SJCRH30 (cell line): ENCODE data around the gene DUS2. TPM values are rescaled to one million over a fixed set of nuclear protein-coding genes. Genes with fewer than 3 reads are reported as not detected.
"Not testable (repeated sequence)": the region's sequence is repeated elsewhere in the genome, so short reads cannot be mapped to it uniquely, and the experiment has no call there.

Experiments
- DNase-seq, 2 experiments: peaks; one replicate each; pipeline ENCODE4 v3.0.0-alpha.2; 2015 to 2020
- H3K27ac ChIP-seq: fragments of 250-450 bp; sonication (Bioruptor Pico); 2 replicates; pipeline ENCODE4 v1.5.1; 2020; ENCODE audit warnings: mild to moderate bottlenecking, moderate library complexity
- H3K27me3 ChIP-seq: fragments of 250-450 bp; sonication (Bioruptor Pico); 2 replicates; pipeline ENCODE4 v1.5.1; 2020; ENCODE audit warnings: mild to moderate bottlenecking, moderate library complexity
- H3K36me3 ChIP-seq: fragments of 250-450 bp; sonication (Bioruptor Pico); 2 replicates; pipeline ENCODE4 v1.5.1; 2020; ENCODE audit warnings: mild to moderate bottlenecking, moderate library complexity
- H3K4me1 ChIP-seq: fragments of 250-450 bp; sonication (Bioruptor Pico); 2 replicates; pipeline ENCODE4 v1.5.1; 2020; ENCODE audit warnings: mild to moderate bottlenecking, moderate library complexity
- H3K4me3 ChIP-seq: fragments of 250-450 bp; sonication (Bioruptor Pico); 2 replicates; pipeline ENCODE4 v1.5.1; 2020; ENCODE audit warnings: mild to moderate bottlenecking, moderate library complexity
- H3K9me3 ChIP-seq: fragments of 250-450 bp; sonication (Bioruptor Pico); replicated peaks from 2 replicates; pipeline ENCODE4 v1.5.1; 2020; ENCODE audit warnings: mild to moderate bottlenecking, moderate library complexity
- total RNA-seq: library from RNA; depleted of rRNA; stranded (reverse); fragments of >200 nt; shearing (Covaris generic); gene quantifications from 2 replicates; pipeline ENCODE4 v1.2.3, GENCODE V29; 2014

Gene DUS2
- total RNA-seq, 1 experiment from 2014 or later: 9.0 TPM

DNA sequence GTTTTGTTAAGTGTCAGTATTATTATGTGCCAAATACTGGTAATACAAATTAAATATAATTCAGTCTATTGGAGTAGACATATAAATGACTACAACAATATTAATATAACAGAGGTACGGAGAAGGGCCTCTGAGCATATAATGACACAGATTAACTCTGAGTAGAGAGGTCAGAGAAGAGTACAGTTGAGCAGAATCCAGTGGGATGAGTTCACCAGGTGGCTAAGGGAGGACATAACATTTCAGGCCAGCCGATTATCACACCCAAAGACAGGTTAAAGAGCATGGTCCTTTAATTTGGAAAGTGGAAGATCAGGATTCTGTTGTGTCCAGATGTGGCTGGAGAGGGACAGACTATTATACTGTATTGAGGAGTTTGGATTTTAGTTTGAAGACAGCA, 73.4 kb downstream of the DUS2 start:
- Histone ChIP-seq H3K4me1 (peaks cover 6% of the 10 kb centered on the region; the same call in 1 of the 2 replicates), H3K9me3 (no peaks in the 10 kb centered on the region; the same call in 1 of the 2 replicates), H3K36me3 (no peaks in the 10 kb centered on the region), H3K27ac (no peak overlapping the region), H3K27me3 (no peaks in the 10 kb centered on the region), H3K4me3 (no peak overlapping the region)
- DNase-seq: no peak

DNA sequence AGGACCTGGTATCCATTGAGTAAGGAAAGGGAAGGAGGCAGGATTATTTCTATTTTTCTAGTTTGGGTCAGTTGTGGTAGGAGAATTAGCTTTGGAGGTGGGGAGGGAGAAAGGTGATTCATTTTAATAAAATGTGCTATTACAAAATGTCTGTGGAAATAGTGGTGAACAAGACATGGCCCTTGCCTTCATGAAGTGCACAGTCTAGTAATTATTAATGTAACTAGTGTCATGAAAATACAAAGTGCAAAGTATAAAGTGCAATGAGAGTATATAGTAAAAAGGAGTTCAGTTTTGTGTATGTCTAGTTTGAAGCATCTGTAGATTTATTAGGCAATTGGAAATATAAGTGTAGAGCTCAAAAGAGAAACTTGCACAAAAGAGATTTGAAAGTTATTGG, 74.0 kb downstream of the DUS2 start:
- Histone ChIP-seq H3K9me3 (no peaks in the 10 kb centered on the region; the same call in 1 of the 2 replicates), H3K27me3 (no peaks in the 10 kb centered on the region), H3K27ac (no peak overlapping the region), H3K36me3 (no peaks in the 10 kb centered on the region), H3K4me3 (no peak overlapping the region), H3K4me1 (peaks cover under 1% of the 10 kb centered on the region; the same call in 1 of the 2 replicates)
- no peak for DNase-seq

DNA sequence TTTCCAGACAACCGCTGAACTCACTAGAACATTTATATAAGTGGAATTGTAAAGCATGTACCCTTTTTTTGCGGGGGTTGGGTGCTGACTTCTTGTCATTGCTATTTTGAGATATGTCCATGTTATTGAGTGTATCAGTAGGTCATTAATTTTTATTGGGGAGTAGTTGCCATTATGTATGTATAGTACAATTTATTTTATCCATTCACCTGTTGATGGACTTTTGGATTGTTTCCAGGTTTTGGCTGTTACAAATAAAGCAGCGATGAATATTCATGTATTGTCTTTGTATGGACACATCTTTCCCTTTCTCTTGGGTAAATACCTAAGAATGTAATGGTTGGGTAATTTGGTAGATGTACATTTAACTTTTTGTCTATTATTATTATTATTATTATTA, 74.8 kb downstream of the DUS2 start:
- H3K36me3 ChIP-seq: no peaks in the 10 kb centered on the region
- H3K4me3 ChIP-seq: no peak overlapping the region
- H3K9me3 ChIP-seq: no peaks in the 10 kb centered on the region; the same call in 1 of the 2 replicates
- H3K4me1 ChIP-seq: no peaks in the 10 kb centered on the region
- H3K27ac ChIP-seq: no peak overlapping the region
- no peaks in the 10 kb centered on the region for H3K27me3 ChIP-seq
- DNase-seq: no peak

DNA sequence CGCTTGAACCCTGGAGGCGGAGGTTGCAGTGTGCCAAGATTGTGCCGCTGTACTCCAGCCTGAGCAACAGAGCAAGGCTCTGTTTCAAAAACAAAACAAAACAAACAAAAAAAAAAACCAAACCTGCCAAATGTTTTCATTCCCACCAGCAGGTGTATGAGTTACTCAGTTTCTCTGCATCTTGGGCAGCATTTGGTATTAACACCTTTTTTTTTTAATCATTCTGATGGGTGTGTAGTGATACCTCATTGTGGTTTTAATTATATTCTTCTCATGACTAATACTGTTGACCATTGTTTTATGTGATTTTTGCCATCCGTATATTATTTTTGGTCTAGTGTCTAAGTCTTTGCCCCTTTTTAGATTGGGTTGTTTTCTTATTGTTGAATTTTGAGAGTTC, 77.4 kb downstream of the DUS2 start:
- Histone ChIP-seq H3K27me3 (no peaks in the 10 kb centered on the region), H3K36me3 (no peaks in the 10 kb centered on the region), H3K4me1 (no peaks in the 10 kb centered on the region), H3K9me3 (no peaks in the 10 kb centered on the region), H3K4me3 (no peak overlapping the region), H3K27ac (no peak overlapping the region)
- DNase-seq: no peak

DNA sequence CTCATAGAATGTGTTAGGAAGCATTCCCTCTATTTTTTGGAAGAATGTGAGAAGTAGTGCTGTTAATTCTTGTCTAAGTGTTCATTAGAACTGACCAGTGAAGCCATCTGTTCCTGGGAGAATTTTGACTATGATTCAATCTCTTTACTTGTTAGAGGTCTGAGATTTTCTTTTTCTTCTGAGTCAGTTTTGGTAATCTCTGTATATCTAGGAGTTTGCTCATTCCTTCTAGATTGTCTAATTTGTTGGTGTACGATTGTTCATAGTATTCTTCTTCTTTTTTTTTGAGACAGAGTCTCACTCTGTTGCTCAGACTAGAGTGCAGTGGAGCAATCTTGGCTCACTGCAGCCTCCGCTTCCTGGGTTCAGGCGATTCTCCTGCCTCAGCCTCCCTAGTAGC, 82.5 kb downstream of the DUS2 start:
- H3K27me3 ChIP-seq: no peaks in the 10 kb centered on the region
- H3K4me3 ChIP-seq: no peak overlapping the region
- DNase-seq: no peak
- no peak overlapping the region for H3K27ac ChIP-seq
- H3K4me1 ChIP-seq: no peaks in the 10 kb centered on the region
- no peaks in the 10 kb centered on the region; the same call in 1 of the 2 replicates for H3K9me3 ChIP-seq
- H3K36me3 ChIP-seq: no peaks in the 10 kb centered on the region

DNA sequence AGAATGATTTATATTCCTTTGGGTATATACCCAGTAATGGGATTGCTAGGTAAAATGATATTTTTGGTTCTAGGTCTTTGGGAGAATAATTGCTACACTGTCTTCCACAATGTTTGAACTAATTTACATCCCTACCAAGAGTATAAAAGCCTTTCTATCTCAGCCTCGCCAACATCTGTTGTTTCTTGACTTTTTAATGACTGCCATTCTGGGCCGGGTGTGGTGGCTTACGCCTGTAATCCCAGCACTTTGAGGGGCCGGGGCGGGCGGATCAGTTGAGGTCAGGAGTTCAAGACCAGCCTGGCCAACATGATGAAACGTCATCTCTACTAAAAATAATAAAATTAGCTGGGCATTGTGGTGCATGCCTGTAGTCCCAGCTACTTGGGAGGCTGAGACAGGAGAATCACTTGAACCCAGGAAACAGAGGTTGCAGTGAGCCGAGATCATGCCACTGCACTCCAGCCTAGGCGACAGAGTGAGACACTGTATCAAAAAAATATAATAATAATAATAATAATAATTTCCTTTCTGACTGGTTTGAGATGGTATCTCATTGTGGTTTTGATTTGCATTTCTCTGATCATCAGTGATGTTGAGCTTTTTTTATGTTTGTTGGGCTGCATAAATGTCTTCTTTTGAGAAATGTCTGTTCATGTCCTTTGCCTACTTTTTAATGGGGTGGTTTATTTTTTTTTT, 84.3 kb downstream of the DUS2 start:
- H3K27ac ChIP-seq, H3K4me1 ChIP-seq, DNase-seq, H3K36me3 ChIP-seq, H3K27me3 ChIP-seq, H3K9me3 ChIP-seq, H3K4me3 ChIP-seq: not testable (repeated sequence)

DNA sequence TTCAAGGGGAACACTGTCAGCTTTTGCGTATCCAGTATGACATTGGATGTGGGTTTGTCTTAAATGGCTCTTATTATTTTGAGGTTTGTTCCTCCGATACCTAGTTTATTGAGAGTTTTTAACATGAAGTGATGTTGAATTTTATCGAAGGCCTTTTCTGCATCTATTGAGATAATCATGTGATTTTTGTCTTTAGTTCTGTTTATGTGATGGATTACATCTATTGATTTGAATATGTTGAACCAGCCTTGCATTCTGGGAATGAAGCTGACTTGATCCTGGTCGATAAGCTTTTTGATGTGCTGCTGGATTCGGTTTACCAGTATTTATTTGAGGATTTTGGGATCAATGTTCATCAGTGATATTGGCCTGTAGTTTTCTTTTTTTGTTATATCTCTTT, 86.1 kb downstream of the DUS2 start:
- DNase-seq, H3K27me3 ChIP-seq, H3K9me3 ChIP-seq, H3K36me3 ChIP-seq, H3K4me1 ChIP-seq, H3K4me3 ChIP-seq, H3K27ac ChIP-seq: not testable (repeated sequence)

DNA sequence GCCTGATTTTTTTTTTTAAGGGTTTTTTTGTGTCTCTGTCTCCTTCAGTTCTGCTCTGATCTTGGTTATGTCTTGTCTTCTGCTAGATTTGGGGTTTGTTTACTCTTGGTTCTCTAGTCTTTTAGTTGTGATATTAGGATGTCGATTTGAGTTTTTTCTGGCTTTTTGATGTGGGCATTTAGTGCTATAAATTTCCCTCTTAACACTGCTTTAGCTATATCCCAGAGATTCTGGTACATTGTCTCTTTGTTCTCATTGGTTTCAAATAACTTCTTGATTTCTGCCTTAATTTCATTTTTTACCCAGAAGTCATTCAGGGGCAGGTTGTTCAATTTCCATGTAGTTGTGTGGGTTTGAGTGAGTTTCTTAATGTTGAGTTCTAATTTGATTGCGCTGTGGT, 87.5 kb downstream of the DUS2 start:
- H3K4me3 ChIP-seq, H3K27ac ChIP-seq, H3K27me3 ChIP-seq, H3K9me3 ChIP-seq, H3K36me3 ChIP-seq, DNase-seq, H3K4me1 ChIP-seq: not testable (repeated sequence)

DNA sequence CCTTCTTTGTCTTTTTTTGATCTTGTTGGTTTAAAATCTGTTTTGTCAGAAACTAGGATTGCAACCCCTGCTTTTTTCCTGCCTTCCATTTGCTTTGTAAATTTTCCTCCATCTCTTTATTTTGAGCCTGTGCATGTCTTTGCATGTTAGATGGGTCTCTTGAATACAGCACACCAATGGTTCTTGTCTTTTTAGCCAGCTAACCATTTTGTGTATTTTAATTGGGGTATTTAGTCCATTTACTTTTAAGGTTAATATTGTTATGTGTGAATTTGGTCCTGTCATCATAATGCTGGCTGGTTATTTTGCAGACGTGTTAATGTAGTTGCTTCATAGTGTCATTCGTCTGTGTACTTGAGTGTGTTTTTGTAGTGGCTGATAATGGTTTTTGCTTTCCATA, 88.3 kb downstream of the DUS2 start:
- Histone ChIP-seq H3K9me3 (no peaks in the 10 kb centered on the region; the same call in none of the 2 replicates), H3K4me1 (no peaks in the 10 kb centered on the region), H3K27ac (no peak overlapping the region), H3K36me3 (no peaks in the 10 kb centered on the region), H3K4me3 (no peak overlapping the region), H3K27me3 (no peaks in the 10 kb centered on the region)
- DNase-seq: no peak

DNA sequence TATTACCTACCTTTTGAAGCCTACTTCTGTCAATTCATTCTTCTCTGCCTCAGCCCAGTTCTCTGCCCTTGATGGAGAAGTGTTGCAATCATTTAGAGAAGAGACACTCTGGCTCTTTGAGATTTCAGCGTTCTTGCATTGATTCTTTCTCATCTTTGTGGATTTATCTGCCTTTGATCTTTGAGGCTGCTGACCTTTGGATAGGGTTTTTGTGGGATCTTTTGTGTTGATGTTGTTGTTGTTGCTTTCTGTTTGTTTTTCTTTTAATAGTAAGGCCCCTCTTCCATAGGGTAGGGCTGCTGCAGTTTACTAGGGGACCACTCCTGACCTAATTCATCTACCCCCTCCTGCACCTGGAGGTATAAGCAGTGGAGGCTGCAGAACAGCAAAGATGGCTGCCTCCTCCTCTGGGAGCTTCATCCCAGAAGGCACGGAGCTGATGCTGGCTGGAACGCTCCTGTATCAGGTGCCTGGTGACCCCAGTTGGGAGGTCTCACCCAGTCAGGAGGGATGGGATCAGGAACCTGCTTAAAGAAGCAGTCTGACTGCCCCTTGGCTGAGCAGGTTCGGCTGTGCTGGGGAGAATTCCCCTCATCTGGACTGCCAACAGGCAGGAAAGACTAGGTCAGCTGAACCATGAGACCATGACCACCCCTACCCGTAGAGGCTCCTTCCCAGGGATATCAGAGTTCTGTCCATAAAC, 90.1 kb downstream of the DUS2 start:
- Histone ChIP-seq H3K9me3 (no peaks in the 10 kb centered on the region; the same call in none of the 2 replicates), H3K36me3 (no peaks in the 10 kb centered on the region), H3K4me3 (no peak overlapping the region), H3K27ac (no peak overlapping the region), H3K27me3 (no peaks in the 10 kb centered on the region), H3K4me1 (no peaks in the 10 kb centered on the region)
- no peak for DNase-seq

DNA sequence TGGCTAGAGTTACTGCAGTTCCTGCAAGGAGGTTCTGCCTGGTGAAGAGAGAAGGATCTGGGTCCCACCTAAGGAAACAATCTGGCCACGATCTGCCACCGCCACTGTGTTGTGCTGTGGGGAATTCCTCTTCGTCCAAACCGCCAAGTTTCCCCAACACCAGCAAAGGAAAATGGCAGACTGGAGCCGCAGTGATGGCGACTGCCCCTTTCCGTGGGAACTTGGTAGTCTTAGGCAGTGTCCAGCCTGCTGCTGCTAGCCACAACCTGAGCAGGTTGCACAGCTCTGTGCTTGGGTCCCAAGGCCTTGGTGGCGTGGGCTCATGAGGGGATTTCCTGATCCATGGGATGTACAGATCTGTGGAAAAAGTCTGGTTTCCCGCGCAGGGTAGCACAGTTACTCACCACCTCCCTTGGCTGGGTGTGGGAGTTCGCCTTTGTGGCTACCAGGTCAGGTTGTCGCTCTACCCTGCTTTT, 90.7 kb downstream of the DUS2 start:
- no peak overlapping the region for H3K4me3 ChIP-seq
- no peaks in the 10 kb centered on the region for H3K36me3 ChIP-seq
- no peak for DNase-seq
- no peaks in the 10 kb centered on the region; the same call in 1 of the 2 replicates for H3K9me3 ChIP-seq
- no peak overlapping the region for H3K27ac ChIP-seq
- no peaks in the 10 kb centered on the region for H3K27me3 ChIP-seq
- H3K4me1 ChIP-seq: no peaks in the 10 kb centered on the region

DNA sequence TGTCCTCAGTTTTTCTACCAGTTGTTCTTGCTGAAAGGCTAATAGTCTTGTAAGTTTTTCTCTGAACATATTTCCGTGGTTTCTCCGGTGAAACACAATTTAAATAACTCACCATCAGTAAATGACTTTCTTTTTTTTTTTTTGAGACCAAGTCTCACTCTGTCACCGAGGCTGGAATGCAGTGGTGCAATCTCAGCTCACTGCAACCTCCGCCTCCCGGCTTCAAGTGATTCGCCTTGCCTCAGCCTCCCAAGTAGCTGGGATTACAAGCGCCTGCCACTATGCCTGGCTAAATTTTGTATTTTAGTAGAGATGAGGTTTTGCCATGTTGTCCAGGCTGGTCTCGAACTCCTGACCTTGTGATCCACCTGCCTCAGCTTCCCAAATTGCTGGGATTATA, 91.9 kb downstream of the DUS2 start:
- not testable (repeated sequence) for H3K4me3 ChIP-seq, H3K27me3 ChIP-seq, H3K36me3 ChIP-seq, H3K27ac ChIP-seq, H3K9me3 ChIP-seq, H3K4me1 ChIP-seq, DNase-seq

DNA sequence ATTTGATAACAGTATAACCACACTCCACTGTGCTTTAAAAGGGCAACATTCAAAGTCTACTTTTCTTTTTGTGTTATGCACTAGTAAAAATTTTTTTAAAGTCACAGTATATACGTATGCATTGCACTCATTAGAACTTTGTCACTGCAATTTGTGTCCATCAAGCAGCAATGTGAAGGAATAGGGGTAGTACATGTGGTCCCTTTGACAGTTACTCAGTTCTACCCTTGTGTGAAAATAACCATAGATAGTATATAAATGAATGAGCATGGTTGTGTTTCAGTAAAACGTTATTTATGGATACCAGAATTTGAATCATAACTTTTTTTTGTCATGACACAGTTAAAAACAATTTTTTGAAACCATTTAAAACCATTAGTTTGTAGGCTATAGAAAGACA, 92.8 kb downstream of the DUS2 start:
- DNase-seq: no peak
- no peak overlapping the region for H3K4me3 ChIP-seq

DNA sequence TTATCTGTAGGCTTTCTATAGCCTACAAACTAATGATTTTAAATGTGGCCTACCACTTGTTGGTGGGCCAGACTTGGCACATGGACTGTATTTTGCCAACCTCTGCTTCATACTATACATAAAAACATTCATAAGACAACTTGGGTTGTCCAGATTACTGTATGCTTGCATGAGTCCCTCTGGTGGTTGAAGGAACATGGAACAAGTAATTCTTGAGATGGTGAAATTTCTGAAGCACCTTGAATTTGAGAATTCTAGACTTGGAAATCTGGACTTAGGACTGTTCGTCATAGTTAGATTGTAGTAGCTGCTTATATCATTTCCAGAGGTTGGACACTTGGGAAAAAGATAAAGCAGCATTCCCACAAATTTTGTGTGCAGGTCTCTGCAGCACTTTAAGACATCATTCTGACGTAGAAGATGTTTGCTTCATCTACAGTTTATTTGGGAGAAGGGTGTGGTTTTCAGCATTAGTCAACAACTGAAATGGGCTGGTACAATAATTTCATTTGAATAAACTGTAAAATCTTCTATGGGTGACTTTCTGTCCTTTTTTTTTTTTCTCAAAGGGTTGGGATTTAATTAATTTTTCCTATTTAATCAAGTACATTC, 93.3 kb downstream of the DUS2 start:
- DNase-seq: no peak
- H3K4me3 ChIP-seq: no peak overlapping the region
- H3K9me3 ChIP-seq: no peaks in the 10 kb centered on the region
- H3K4me1 ChIP-seq: no peaks in the 10 kb centered on the region
- no peak overlapping the region for H3K27ac ChIP-seq
- H3K27me3 ChIP-seq: no peaks in the 10 kb centered on the region
- no peaks in the 10 kb centered on the region for H3K36me3 ChIP-seq

More for the DNA sequence above, 92.8 kb downstream of the DUS2 start:
- H3K9me3 ChIP-seq: no peaks in the 10 kb centered on the region; the same call in 1 of the 2 replicates
- no peaks in the 10 kb centered on the region for H3K36me3 ChIP-seq
- no peaks in the 10 kb centered on the region for H3K4me1 ChIP-seq
- no peaks in the 10 kb centered on the region for H3K27me3 ChIP-seq
- H3K27ac ChIP-seq: no peak overlapping the region

DNA sequence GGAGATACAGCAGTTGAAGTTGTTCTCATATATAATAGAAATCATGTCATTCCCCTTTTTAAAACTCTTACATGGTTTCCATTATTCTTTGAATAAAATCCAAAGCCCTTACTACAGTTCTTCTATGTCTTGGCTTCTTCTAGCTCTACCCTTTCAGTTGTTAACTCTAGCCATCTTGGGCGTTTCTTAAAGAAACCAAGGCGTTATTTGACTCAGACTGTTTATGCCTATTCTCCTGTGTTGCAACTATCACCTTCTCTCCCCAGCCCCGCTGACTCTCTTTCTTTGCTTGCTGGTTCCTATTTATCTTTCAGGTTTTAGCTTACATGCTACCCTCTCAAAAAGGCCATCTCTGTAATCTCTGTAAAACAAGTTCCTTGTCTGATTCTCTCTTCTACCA, 94.8 kb downstream of the DUS2 start:
- Histone ChIP-seq H3K9me3 (no peaks in the 10 kb centered on the region), H3K36me3 (no peaks in the 10 kb centered on the region), H3K27me3 (no peaks in the 10 kb centered on the region), H3K27ac (no peak overlapping the region), H3K4me1 (no peaks in the 10 kb centered on the region), H3K4me3 (no peak overlapping the region)
- DNase-seq: no peak
